KMS-11 (cell line): ENCODE data around the gene STXBP5.

Experiments
- H2AFZ ChIP-seq: fragments of 200-600 bp; sonication (generic); 2 replicates; pipeline ENCODE4 v1.6.1; 2016; ENCODE audit warnings: antibody characterized with exemption, mixed run types, low read depth
- H3K27ac ChIP-seq: fragments of 200-600 bp; sonication (generic); 2 replicates; pipeline ENCODE4 v1.6.1; 2016; ENCODE audit warnings: mild to moderate bottlenecking, mixed run types
- H3K27me3 ChIP-seq: fragments of 200-600 bp; sonication (generic); 2 replicates; pipeline ENCODE4 v1.6.1; 2017; ENCODE audit warnings: mild to moderate bottlenecking, low read depth, mixed run types, moderate library complexity; ENCODE audit not compliant: insufficient read depth
- H3K36me3 ChIP-seq: fragments of 200-600 bp; sonication (generic); 2 replicates; pipeline ENCODE4 v1.6.1; 2017; ENCODE audit warnings: mild to moderate bottlenecking, mixed run types; ENCODE audit not compliant: insufficient read depth
- H3K4me1 ChIP-seq: fragments of 200-600 bp; sonication (generic); 2 replicates; pipeline ENCODE4 v1.6.1; 2016; ENCODE audit warnings: mild to moderate bottlenecking, low read depth, mixed run types; ENCODE audit not compliant: poor library complexity, severe bottlenecking
- H3K4me2 ChIP-seq: fragments of 200-600 bp; sonication (generic); 2 replicates; pipeline ENCODE4 v1.7.0; 2016; ENCODE audit warnings: mild to moderate bottlenecking, mixed run types
- H3K4me3 ChIP-seq: fragments of 200-600 bp; sonication (generic); IDR thresholded peaks from 2 replicates; pipeline ENCODE4 v1.6.1; 2017; ENCODE audit warnings: low read depth, low read length, mixed read lengths; ENCODE audit not compliant: insufficient read depth
- H3K79me2 ChIP-seq: fragments of 200-600 bp; sonication (generic); 2 replicates; pipeline ENCODE4 v1.6.1; 2016; ENCODE audit warnings: low read depth, mixed run types; ENCODE audit not compliant: insufficient read depth
- H3K9ac ChIP-seq: fragments of 200-600 bp; sonication (generic); 2 replicates; pipeline ENCODE4 v1.6.1; 2016; ENCODE audit warnings: mild to moderate bottlenecking, mixed run types
- H4K20me1 ChIP-seq: fragments of 200-600 bp; sonication (generic); 2 replicates; pipeline ENCODE4 v1.6.1; 2016; ENCODE audit warnings: mild to moderate bottlenecking, mixed run types; ENCODE audit not compliant: insufficient read depth
- CTCF ChIP-seq: fragments of 200-600 bp; sonication (generic); conservative IDR thresholded peaks from 2 replicates; pipeline ENCODE4 v1.6.1; 2017; ENCODE audit warnings: low read depth, mild to moderate bottlenecking, antibody characterized with exemption, low read length, moderate library complexity, mixed read lengths

The STXBP5 gene

GRCh38 chr6:147384029-147384428, 179.8 kb downstream of the STXBP5 start:
- Histone ChIP-seq H2AFZ (no peak overlapping the region), H3K27ac (no peak overlapping the region), H3K79me2 (no peaks in the 10 kb centered on the region), H3K4me3 (no peak overlapping the region), H4K20me1 (no peaks in the 10 kb centered on the region), H3K36me3 (no peaks in the 10 kb centered on the region), H3K4me2 (no peak overlapping the region), H3K4me1 (peaks cover 14% of the 10 kb centered on the region), H3K9ac (no peak overlapping the region), H3K27me3 (no peaks in the 10 kb centered on the region)
- no peak for TF ChIP-seq CTCF

- Histone ChIP-seq H3K27me3 (no peaks in the 10 kb centered on the region), H3K9ac (no peak overlapping the region), H3K36me3 (no peaks in the 10 kb centered on the region), H3K79me2 (no peaks in the 10 kb centered on the region), H3K4me3 (no peak overlapping the region), H4K20me1 (no peaks in the 10 kb centered on the region), H3K4me2 (no peak overlapping the region), H3K27ac (no peak overlapping the region), H3K4me1 (peaks cover 14% of the 10 kb centered on the region), H2AFZ (no peak overlapping the region)
- TF ChIP-seq CTCF, result no peak
Observed at GRCh38 chr6:147384737-147385710, 180.8 kb downstream of the STXBP5 start.

GRCh38 chr6:147389463-147389862, 185.2 kb downstream of the STXBP5 start:
- no peak overlapping the region for H3K4me3 ChIP-seq
- H3K79me2 ChIP-seq, result no peaks in the 10 kb centered on the region
- no peak overlapping the region for H3K9ac ChIP-seq
- H3K36me3 ChIP-seq, result no peaks in the 10 kb centered on the region
- H3K27ac ChIP-seq, result no peak overlapping the region
- H4K20me1 ChIP-seq, result no peaks in the 10 kb centered on the region
- H3K27me3 ChIP-seq, result no peaks in the 10 kb centered on the region
- H2AFZ ChIP-seq, result no peak overlapping the region
- H3K4me1 ChIP-seq, result peaks cover 7% of the 10 kb centered on the region
- no peak for TF ChIP-seq CTCF
- no peak overlapping the region for H3K4me2 ChIP-seq

GRCh38 chr6:147390909-147391536, 186.8 kb downstream of the STXBP5 start:
- no peak overlapping the region for H3K4me3 ChIP-seq
- H3K4me1 ChIP-seq, result no peaks in the 10 kb centered on the region
- H3K79me2 ChIP-seq, result no peaks in the 10 kb centered on the region
- H3K27me3 ChIP-seq, result no peaks in the 10 kb centered on the region
- no peak overlapping the region for H3K9ac ChIP-seq
- H3K4me2 ChIP-seq, result no peak overlapping the region
- no peaks in the 10 kb centered on the region for H3K36me3 ChIP-seq
- no peak overlapping the region for H2AFZ ChIP-seq
- TF ChIP-seq CTCF, result peak; percentile 45; the same call in 1 of the 2 replicates
- H3K27ac ChIP-seq, result no peak overlapping the region
- no peaks in the 10 kb centered on the region for H4K20me1 ChIP-seq
